ENCODE measurements around the gene BAAT.
A peak's percentile ranks its signal among the peaks of the same experiment; 100 is the strongest.

BAAT gene

GRCh38 chr9:101398068-101398929 lies 13.5 kb upstream of the BAAT start, which contains the start of the genes MRPL50 and ZNF189:
Gene MRPL50 (minus strand): TSS chr9:101398618. CDS start chr9:101398592, 26 bp downstream.
Gene ZNF189 (plus strand): TSS chr9:101398851. CDS start chr9:101399157, 306 bp downstream.
- peak; percentile 98 for ATAC-seq

GRCh38 chr9:101397746-101398067 lies 12.9 kb upstream of the BAAT start:
- ATAC-seq: no peak

GRCh38 chr9:101394687-101395086 lies 9.9 kb upstream of the BAAT start:
- no peak for ATAC-seq

GRCh38 chr9:101393135-101393534 lies 8.3 kb upstream of the BAAT start:
- no peak for ATAC-seq

- no peak for ATAC-seq
Observed at GRCh38 chr9:101388507-101388993, 3.7 kb upstream of the BAAT start.

DNA sequence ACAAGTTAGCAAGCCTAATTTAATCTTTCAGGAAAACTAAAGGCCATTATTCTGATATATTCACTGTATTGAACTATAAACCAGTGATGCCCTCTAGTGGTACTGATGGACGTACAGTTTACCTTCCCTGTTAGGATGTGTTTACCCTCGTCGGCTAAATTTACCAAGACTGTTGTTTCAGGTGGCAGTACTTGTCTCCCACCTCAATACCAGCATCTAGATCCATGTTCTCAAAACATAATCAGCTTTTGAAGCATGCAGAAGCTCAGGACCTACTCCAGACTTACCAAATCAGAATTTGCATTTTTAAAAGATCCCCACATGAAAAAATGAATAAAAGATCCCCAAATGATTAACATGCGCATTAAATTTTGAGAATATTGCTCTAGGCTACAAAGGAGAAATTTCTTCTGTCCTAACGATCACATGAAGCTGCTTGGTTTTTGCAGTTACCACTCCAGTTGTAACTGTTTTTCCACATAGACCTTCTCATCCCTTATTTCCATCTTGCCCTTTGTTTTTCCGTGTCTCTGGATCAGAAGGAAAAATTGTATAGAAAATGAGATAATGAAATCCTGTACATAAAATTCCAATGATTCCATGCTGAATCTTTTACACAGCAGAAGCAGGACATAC lies 3.2 kb upstream of the BAAT start:
- peak; percentile 55 to 56 for ATAC-seq

DNA sequence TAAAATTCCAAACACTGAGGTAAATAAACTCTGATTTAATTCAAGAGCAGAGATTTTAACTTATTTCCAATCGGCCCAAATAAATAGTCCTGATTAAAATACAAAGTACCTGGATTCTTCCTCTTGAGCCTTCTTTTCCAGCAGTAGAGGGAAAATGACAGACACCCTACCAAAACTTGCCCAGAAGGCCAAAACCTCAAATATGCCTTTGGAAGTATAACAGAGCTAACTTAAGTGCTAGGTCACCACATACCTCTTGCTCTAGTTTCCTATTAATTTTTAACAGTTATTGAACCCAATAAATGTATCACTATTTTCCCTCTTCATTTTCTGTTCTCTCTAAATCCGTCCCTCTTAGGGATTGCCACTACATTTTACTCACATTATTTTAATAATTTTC lies 1.4 kb downstream of the BAAT start:
- no peak for ATAC-seq

GRCh38 chr9:101381833-101382342 lies 2.9 kb downstream of the BAAT start:
- no peak for ATAC-seq

- no peak for ATAC-seq
Observed at GRCh38 chr9:101381118-101381517, 3.7 kb downstream of the BAAT start.

DNA sequence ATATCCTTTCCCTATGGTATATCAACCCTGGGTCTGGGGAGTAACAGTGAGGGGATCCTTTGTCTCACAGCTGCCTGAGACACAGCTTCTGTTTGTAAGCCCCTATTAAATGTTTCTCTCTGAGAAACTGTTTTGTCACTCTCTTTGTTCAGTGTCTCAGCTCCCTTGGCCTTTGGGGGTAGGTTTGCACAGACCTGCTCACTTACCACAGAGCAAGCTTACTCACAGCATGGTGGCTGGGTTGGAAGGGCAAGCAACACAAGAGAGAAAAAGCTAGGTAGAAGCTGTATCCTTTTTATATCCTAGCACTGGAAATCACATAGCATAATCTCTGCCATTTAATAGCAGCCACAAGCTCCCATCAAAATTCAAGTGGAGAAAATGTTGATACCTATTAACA lies 4.5 kb downstream of the BAAT start:
- no peak for ATAC-seq

DNA sequence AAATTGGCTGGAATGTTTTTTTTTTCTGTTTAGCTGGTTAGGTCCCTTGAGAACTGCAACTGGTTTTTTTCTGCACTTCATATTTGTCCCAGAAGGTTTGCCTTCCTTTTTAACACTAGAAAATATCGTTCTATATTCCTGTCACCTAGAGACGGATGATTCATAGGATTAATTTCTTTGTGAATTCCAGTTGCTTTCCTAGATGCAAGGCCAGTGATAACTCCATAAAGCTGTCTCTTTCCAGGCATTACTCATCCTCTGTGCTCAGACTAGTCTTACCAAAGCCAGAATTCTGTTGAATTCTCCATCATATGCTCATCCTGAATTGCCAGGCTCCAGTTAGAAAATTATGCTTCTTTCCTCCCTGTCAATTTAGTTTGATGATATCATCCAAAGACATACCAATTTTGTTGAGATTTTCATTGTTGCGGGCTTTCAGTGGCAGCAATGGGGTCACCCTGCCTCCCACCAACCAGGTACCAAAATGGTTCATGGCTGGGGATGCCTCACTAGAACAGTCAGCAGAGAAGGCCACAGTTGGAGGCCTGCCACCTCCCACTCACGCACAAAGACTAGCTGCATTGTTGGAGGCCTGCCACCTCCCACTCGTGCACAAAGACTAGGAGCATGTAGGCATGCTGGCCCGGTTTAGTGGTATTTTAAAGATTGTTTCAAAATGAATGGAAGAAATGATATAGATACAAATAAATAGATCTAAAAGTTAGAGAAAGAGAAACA lies 8.5 kb downstream of the BAAT start:
- no peak for ATAC-seq

DNA sequence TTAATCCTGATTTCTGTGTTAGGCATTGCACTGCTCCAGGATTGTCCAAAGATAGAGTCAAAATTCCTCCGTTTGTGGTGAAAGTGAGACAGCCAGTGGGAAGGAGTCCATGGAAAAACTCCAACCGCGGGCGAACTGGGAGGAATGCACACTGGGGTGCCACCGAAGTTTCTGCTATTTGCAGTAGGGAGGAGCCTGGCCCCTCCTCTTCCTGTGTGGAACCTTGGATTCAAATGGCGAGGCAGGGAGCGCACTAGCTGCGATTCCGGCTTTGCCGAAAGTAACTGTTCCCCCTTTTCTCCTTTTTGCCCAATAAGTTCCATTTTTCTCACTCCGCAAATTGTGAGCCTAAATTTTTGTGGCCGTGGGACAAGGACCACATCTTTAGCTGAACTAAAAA lies 9.3 kb downstream of the BAAT start:
- ATAC-seq: no peak

DNA sequence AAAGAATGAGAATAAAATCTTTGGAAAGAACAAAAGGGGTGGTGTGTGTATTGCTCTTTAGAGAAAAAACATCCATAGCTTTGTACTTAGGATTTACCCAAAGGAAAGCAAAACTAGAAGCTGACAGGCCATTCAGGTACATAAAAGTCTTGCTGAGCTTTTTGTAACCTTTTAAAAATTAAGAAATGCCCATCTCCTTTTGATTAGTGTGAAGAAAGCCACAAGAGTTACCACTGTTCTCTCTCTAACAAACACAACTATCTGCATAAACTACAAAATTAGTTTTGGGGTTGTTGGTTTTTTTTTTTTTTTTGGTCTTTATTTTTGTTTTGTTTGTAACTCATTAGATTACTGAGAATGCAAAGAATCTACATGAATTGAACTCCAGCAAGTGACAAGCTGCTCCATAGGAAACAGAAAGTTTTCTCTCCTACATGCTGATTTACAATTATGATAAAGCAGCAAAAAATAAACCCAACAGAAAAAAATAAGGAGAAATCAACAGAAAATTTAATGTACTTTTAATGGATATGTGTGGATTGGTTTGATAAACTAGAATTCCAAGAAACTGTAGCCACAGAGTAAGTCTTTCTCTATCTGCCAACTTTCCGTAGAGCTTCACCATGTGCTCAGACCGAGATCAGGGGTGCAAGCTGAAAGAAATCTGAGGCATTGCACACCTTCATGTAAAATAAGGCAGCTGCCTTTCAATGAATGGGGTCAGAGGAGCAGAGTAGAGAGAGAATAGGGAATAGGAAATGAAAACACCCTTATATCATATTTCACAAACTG lies 12.3 kb downstream of the BAAT start:
- no peak for ATAC-seq

GRCh38 chr9:101371813-101372212 lies 13.0 kb downstream of the BAAT start:
- no peak for ATAC-seq

DNA sequence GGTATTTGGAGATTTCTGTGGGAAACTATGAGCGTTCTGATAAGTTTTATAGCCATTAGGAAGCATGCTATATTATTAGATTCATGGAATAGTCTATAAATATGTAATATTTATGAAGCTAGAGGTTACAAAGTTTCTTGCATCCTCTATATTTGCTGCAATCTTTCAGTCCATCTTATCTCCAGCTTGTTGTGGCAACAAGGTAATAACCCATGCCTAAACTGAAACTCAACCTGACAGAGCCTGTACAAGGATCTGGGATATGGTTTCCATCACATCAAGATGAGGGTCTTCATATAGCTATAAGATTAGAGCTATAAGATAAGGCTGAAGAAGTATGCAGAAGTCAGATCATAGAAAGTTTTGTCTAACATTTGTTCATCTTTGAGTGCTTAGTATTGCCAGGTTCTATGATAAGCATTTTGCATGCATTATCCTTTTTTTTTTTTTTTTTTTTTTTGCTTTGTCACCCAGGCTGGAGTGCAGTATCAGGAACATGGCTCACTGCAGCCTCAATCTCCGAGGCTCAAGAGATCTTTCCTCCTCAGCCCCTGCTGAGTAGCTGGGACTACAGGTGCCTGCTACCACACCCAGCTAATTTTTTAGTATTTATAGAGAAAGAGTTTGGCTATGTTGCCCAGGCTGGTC lies 14.8 kb downstream of the BAAT start:
- no peak for ATAC-seq

- ATAC-seq: no peak
Observed at GRCh38 chr9:101369286-101369685, 15.5 kb downstream of the BAAT start.

DNA sequence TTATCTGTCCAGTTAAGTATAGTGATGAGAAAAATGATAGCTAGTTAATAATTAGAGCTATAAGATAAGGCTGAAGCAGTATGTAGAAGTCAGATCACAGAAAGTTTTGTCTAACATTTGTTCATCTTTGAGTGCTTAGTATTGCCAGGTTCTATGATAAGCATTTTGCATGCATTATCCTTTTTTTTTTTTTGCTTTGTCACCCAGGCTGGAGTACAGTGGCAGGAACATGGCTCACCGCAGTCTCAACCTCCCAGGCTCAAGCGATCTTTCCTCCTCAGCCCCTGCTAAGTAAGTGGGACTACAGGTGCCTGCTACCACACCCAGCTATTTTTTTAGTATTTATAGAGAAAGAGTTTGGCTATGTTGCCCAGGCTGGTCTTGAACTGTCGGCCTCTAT lies 17.5 kb downstream of the BAAT start:
- ATAC-seq: no peak

GRCh38 chr9:101366038-101366756 lies 18.6 kb downstream of the BAAT start:
- no peak for ATAC-seq

GRCh38 chr9:101365181-101365580 lies 19.6 kb downstream of the BAAT start:
- ATAC-seq: no peak

GRCh38 chr9:101362450-101362849 lies 22.4 kb downstream of the BAAT start:
- ATAC-seq: no peak

DNA sequence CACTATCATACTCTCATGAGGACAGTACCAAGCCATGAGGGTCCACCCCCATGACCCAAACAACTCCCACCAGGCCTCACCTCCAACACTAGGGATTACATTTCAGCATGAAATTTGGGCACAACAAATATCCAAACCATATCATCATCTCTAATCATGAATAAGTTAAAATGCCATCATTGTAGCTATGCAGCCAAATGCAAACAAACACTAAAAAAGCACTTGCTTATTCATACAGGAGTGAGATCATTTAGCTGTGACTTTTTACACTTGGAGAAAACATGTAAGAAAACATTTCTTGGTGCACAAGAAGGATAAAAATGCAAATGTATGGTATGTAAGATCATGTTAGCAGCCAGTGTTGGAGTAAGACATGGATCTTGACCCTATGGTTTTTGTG lies 24.2 kb downstream of the BAAT start:
- ATAC-seq: no peak

Measured in activated CD4-positive, CD25-positive, alpha-beta regulatory T cell treated with anti-CD3 and anti-CD28 coated beads, Interleukin-2, amount 50 U/mL, for 24 hours (primary cell).